HG03469 (cell line): ENCODE measurements around the gene NLGN4Y.

ENCODE experiments used
- ATAC-seq: cut with Tn5 transposase; IDR thresholded peaks from one replicate; pipeline ENCODE4 v1.9.1; 2021; ENCODE audit warnings: mild to moderate bottlenecking, moderate library complexity, moderate number of reproducible peaks; ENCODE audit not compliant: unreplicated experiment

The NLGN4Y gene

GRCh38 chrY:14644157-14644952, 120.0 kb downstream of the NLGN4Y start:
- no peak for ATAC-seq

- no peak for ATAC-seq
These were observed 154.9 kb downstream of the NLGN4Y start for GRCh38 chrY:14679181-14679580.

GRCh38 chrY:14694543-14694942, 170.2 kb downstream of the NLGN4Y start:
- no peak for ATAC-seq

GRCh38 chrY:14708158-14708557, 183.8 kb downstream of the NLGN4Y start:
- ATAC-seq: no peak

- ATAC-seq: no peak
These were observed 217.3 kb downstream of the NLGN4Y start for GRCh38 chrY:14741596-14741995.

GRCh38 chrY:14748329-14748728, 224.0 kb downstream of the NLGN4Y start:
- ATAC-seq: no peak

GRCh38 chrY:14755571-14755970, 231.2 kb downstream of the NLGN4Y start:
- ATAC-seq: no peak

GRCh38 chrY:14762903-14763302, 238.6 kb downstream of the NLGN4Y start:
- ATAC-seq: no peak

- no peak for ATAC-seq
These were observed 239.3 kb downstream of the NLGN4Y start for GRCh38 chrY:14763600-14763999.

- no peak for ATAC-seq
These were observed 253.9 kb downstream of the NLGN4Y start for GRCh38 chrY:14778208-14778607.

GRCh38 chrY:14793104-14793503, 268.8 kb downstream of the NLGN4Y start:
- ATAC-seq: no peak

- ATAC-seq: no peak
These were observed 269.3 kb downstream of the NLGN4Y start for GRCh38 chrY:14793674-14794073.

GRCh38 chrY:14798010-14798409, 273.7 kb downstream of the NLGN4Y start:
- ATAC-seq: no peak

- no peak for ATAC-seq
These were observed 276.8 kb downstream of the NLGN4Y start for GRCh38 chrY:14801096-14801495.

- ATAC-seq: no peak
These were observed 277.8 kb downstream of the NLGN4Y start for GRCh38 chrY:14802125-14802524.

- no peak for ATAC-seq
These were observed 279.7 kb downstream of the NLGN4Y start for GRCh38 chrY:14804041-14804440.

GRCh38 chrY:14818452-14818851, 294.1 kb downstream of the NLGN4Y start:
- ATAC-seq: no peak

GRCh38 chrY:14822201-14822600, 297.9 kb downstream of the NLGN4Y start:
- no peak for ATAC-seq

- ATAC-seq: no peak
These were observed 298.6 kb downstream of the NLGN4Y start for GRCh38 chrY:14822906-14823305.

- no peak for ATAC-seq
These were observed 300.3 kb downstream of the NLGN4Y start for GRCh38 chrY:14824583-14824982.

- no peak for ATAC-seq
These were observed 301.4 kb downstream of the NLGN4Y start for GRCh38 chrY:14825728-14826127.

GRCh38 chrY:14828531-14828930, 304.2 kb downstream of the NLGN4Y start:
- ATAC-seq: no peak

GRCh38 chrY:14829366-14829885, 305.1 kb downstream of the NLGN4Y start:
- no peak for ATAC-seq
